GM12873 (cell line): ENCODE measurements around the gene PSMD9.

ENCODE experiments used
- TF ChIP-seq, protein P1 (sequence below): IDR thresholded peaks from 2 replicates; pipeline ENCODE4 v1.5.1; 2012; ENCODE audit warnings: low read depth, mild to moderate bottlenecking, moderate library complexity, low read length, control low read depth; ENCODE audit not compliant: insufficient read depth; ENCODE audit errors: missing control alignments

PSMD9 gene

DNA sequence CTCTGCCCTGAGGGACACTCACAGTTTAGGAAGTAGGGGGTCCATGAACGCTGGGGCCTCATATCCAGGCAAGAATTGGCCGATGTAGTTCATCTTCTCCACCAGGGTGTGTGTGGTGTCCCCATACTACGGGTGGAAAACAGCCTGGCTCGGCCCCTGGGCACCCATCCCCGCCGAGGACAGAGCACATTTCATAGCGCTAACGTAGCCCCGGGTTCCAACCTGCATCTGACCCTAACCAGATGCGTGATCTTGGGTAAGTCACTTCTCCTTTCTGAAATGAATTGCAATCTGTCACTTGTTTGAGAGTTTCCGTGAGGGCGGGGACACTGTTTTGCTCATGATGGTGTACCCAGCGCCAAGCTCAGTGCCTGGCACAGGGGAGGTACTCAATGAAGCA is 38.9 kb upstream of the PSMD9 start:
- TF ChIP-seq, protein P1, sequence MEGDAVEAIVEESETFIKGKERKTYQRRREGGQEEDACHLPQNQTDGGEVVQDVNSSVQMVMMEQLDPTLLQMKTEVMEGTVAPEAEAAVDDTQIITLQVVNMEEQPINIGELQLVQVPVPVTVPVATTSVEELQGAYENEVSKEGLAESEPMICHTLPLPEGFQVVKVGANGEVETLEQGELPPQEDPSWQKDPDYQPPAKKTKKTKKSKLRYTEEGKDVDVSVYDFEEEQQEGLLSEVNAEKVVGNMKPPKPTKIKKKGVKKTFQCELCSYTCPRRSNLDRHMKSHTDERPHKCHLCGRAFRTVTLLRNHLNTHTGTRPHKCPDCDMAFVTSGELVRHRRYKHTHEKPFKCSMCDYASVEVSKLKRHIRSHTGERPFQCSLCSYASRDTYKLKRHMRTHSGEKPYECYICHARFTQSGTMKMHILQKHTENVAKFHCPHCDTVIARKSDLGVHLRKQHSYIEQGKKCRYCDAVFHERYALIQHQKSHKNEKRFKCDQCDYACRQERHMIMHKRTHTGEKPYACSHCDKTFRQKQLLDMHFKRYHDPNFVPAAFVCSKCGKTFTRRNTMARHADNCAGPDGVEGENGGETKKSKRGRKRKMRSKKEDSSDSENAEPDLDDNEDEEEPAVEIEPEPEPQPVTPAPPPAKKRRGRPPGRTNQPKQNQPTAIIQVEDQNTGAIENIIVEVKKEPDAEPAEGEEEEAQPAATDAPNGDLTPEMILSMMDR = no peak

DNA sequence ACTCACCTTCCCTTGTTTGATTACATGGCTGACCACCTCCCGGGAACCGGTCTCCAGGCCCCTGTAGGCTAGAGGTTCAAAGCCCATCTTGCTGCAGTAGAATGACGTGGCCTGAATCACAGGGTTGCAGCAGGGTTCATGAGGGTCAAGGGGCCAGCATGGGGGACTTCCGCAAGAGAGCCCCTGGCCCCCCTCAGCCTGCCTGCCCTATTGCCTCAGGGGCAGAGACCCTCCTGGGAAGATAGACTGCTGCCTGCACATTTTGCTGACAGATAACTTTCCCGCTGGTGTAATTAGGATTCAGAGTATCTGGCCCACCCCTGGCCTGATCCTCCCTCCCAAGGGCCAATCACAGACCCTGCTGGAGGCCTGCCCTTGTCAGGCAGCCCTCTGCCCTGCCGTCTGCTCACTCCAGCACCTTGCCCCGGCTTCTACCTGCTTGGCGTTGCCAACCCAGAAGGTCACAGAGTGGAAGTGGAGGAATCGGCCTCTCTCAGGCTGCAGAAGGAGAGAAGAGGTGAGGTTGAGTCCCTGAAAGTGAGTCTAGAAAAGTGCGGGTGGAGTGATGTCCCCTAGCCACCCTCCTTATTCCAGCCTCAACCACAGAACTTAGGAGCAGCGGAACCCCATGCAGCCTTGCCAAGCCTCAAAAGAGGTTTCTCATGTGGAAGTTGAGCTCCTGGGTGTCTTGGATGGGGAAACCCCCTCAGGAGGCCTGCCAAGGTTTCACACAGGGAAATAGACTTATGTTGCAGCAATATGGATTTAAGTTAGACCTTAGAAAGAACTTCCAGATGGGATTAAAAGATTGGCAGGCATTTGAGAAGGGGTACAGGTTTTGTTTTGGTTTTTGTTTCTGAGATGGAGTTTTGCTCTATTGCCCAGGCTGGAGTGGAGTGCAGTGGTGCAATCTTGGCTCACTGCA is 31.0 kb upstream of the PSMD9 start:
- TF ChIP-seq, protein P1 = no peak

DNA sequence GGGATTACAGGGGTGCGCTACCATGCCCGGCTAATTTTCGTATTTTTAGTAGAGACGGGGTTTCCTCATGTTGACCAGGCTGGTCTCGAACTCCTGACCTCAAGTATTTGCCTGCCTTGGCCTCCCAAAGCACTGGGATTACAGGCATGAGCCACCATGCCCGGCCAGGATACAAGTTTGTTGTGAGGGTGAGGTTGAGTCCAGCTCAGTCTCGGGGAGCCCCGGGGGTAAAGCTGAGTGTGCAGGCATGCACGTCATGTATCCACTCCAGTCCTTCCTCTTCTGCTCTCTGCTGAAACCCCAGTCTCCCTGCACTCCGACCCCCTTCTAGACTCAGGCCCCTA is 30.3 kb upstream of the PSMD9 start:
- TF ChIP-seq, protein P1 = no peak

DNA sequence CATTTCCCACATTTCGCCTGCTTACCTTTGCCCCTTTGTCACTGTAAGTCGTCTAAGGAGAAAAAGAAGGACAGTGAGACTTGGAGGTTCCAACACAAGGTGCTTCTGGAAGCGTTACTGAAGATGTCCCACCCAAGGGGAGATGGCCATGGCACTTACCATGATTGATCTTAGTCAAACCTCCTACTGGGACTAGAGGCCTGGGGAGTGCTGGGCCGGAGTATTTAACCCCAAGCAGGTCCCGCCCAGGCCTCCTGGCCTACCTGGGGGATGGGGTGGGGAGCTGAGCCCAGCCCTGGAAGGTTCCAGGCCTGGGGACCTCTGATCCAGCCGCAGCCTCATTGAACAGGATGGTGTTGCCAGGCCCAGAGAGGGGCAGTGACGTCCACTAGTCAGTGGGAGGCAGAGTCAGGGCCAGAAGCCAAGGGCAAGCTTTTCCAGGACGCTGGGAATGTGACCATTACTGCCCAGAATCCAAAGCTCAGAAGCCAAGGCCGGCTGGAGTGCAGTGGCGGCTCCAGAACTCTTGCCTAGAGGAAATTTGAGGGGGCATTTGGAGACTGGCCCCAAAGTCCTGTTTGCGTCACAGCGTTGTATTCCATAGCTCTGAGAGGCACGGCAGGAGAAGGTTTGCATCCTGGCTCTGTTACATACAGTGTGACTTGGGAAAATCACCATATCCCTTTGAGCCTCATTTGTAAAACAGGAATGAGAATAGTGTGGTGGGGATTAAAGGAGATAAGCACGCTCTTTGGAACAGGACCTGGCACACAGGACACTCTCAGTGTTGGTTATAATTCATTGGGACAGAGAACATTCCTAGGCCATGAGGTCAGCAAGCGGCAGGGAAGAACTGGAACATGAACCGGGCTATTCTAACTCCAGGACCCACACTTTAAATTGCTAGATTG is 29.7 kb upstream of the PSMD9 start, which contains the start of gene HPD:
Gene HPD (minus strand): TSS at position 198 of the 911 bp plus-strand sequence. CDS start 36 bp downstream, at position 162.
- TF ChIP-seq, protein P1 = no peak

DNA sequence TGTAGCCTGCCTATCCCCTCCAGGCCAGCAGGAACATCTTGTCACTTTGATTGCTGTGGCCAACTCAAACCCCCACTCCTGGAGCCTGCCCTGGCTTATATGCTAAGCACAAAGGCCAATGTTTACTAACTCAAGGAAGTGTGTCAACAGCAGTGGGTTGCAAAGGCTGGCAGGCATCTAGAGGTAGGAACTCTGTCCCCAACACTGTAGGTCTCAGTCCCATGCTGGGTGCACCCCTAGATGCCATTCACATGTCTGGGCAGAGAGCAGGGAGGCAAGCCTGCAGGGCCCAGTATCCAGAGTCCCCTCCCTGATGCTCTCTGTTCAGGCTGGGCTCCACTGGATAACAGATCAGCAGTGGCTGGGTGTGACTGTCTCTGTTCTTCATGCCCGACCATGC is 28.3 kb upstream of the PSMD9 start:
- TF ChIP-seq, protein P1 = no peak

DNA sequence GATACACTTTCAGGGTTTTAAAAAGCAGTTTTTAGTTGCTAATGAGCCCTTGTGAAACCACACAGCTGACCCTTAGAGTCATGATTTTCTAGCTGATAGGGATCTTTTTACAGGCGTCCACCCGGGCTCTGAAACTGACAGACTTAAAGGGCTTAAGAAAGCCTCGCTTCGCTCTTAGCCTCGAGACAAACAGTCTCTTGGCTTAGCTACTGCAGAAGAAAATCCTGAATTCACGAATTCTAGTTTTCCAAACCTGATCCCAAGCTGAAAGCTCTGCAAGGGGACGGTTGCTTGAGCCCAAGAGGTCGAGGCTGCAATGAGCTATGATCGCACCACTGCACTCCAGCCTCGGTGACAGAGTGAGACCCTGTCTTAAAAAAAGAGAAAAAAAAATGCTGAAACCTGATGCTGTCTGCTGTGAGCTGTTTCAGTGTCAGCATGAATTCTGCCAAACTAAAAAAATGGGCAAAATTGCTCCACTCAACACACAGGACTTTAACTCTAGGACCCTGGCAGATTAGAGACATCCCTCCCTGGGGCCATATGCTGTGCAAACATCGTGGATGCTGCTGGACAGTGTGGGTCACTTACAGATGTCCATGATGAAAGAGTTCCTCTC is 26.8 kb upstream of the PSMD9 start:
- TF ChIP-seq, protein P1 = no peak
